Thymus (tissue), 11 donors: ENCODE data around the gene SBK3. TPM values are rescaled to one million over a fixed set of nuclear protein-coding genes. Genes with fewer than 3 reads are reported as not detected.
A peak's percentile ranks its signal among the peaks of the same experiment; 100 is the strongest.

Experiments
- DNase-seq, 9 donors: peaks; one replicate each; pipeline ENCODE4 v3.0.0-alpha.2; 2013; ENCODE audit warnings: low spot score in 9 of 9, low read depth in 6 of 9, missing footprints in 1 of 9
- H3K27ac ChIP-seq, 2 donors: one replicate each; pipeline ENCODE4 v1.5.1; 2013; ENCODE audit warnings: control low read depth in 1 of 2, low read depth in 1 of 2, low read length in 1 of 2, mild to moderate bottlenecking in 1 of 2, moderate library complexity in 1 of 2
- H3K27me3 ChIP-seq, 2 donors: one replicate each; pipeline ENCODE4 v1.5.1; 2013; ENCODE audit warnings: low read length in 1 of 2; ENCODE audit not compliant: control insufficient read depth in 2 of 2, insufficient read depth in 1 of 2
- H3K36me3 ChIP-seq, 2 donors: one replicate each; pipeline ENCODE4 v1.5.1; 2013; ENCODE audit warnings: low read length in 1 of 2, mild to moderate bottlenecking in 1 of 2, moderate library complexity in 1 of 2; ENCODE audit not compliant: control insufficient read depth in 2 of 2, insufficient read depth in 2 of 2
- H3K4me1 ChIP-seq, 2 donors: one replicate each; pipeline ENCODE4 v1.5.1; 2013; ENCODE audit warnings: low read length in 2 of 2; ENCODE audit not compliant: control insufficient read depth in 2 of 2, insufficient read depth in 2 of 2
- H3K4me3 ChIP-seq, 2 donors: one replicate each; pipeline ENCODE4 v1.5.1; 2013; ENCODE audit warnings: low read length in 2 of 2, control low read depth in 1 of 2, mild to moderate bottlenecking in 1 of 2
- H3K9me3 ChIP-seq, 2 donors: one replicate each; pipeline ENCODE4 v1.5.1; 2013; ENCODE audit warnings: low read length in 1 of 2, mild to moderate bottlenecking in 1 of 2; ENCODE audit not compliant: control insufficient read depth in 2 of 2, insufficient read depth in 1 of 2
- WGBS: extraction: QIAGEN DNeasy Blood & Tissue Kit; methylation state at CpG from one replicate; pipeline ENCODE4 v1.1.7; 2013; 5-methylcytosine and 5-hydroxymethylcytosine counted together
- polyA plus RNA-seq: library from polyadenylated mRNA; stranded (reverse); fragments of 200-250 nt; gene quantifications from one replicate; pipeline ENCODE4 v1.2.3, GENCODE V29; 2013
- total RNA-seq: library from RNA; stranded (reverse); fragments of 120-200 nt; gene quantifications from one replicate; pipeline ENCODE4 v1.2.4, GENCODE V29; 2013
- donor health status: healthy.

Gene SBK3
- total and polyA plus RNA-seq, 2 donors, result 0.11 TPM; not detected in 1

DNA sequence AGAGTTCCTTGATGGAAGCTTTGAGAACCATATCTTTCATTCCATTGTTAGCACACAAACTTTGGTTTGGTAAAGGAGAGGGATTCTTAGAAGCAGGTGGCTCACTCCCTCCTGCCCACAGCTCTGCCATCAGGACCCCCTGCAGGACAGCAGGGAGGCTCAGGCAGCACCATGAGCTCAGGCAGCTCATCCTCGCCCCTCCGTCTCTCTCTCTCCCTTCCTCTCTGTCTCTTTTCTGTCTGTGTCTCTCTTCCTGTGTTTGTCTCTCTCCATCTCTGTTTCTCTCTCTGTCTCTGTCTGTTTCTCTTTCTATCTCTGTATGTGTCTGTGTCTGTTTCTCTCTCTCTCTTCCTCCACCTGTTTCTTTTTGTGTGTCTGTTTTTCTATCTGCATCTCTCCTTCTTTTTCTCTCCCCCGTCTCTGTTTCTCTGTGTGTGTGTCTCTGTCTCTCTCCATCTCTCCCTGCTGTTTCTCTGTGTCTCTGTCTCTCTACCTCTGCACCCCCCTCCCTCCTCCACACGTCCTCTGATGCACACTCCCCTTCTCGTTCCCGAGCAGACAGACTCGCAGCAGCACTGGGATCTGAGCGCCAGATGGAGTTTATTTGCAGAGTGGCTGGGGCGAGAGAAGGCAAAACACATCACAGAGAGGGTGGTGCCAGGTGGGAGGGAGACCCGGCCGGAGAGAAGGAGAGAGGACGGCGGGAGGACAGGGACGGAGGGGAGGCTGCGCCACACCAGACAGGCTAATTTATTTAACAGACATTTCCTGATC, 17.1 kb downstream of the SBK3 start:
- H3K36me3 ChIP-seq, result no peaks in the 10 kb centered on the region

DNA sequence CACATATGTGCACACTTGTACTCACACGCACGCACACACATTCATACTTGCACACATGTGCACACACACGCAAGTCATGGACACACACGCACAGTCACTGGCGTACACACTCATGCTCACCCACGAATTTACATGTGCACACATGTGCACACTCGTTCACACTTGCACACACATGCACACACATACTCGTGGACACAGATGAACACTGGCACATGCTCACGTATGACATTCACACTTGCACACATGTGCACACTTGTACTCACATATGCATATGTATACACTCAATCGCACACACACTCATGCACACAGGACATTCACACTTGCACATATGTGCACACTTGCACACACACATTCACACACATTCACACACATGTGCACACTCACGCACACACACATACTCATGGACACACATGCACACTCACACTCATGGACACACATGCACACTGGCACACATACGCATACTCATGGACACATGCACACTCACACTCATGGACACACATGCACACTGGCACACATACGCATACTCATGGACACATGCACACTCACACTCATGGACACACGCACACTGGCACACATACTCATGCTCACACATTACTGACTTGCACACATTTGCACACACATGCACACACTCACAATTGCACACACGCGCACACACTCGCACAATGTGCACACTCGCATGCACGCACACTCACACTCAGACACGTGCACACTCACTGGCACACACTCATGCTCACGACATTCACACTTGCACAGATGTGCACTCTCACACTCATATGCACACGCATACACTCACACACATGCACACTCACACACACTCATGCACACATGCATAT, 17.9 kb downstream of the SBK3 start:
- no peaks in the 10 kb centered on the region for H3K4me1 ChIP-seq
- WGBS, result 91% methylated on average over 22 of the region's 22 CpGs
- no peak for DNase-seq
- H3K27me3 ChIP-seq, result peaks cover 0 to 9% of the 10 kb centered on the region in 2 donors
- peaks cover 0 to 1% of the 10 kb centered on the region in 2 donors for H3K9me3 ChIP-seq
- H3K36me3 ChIP-seq, result no peaks in the 10 kb centered on the region
- no peak overlapping the region for H3K27ac ChIP-seq
- no peak overlapping the region for H3K4me3 ChIP-seq

More for the DNA sequence above, 17.1 kb downstream of the SBK3 start:
- no peak overlapping the region for H3K4me3 ChIP-seq
- peaks cover 0 to 9% of the 10 kb centered on the region in 2 donors for H3K27me3 ChIP-seq
- no peak for DNase-seq
- no peak overlapping the region for H3K27ac ChIP-seq
- 81% methylated on average over 15 of the region's 15 CpGs for WGBS
- no peaks in the 10 kb centered on the region for H3K4me1 ChIP-seq
- peaks cover 0 to 1% of the 10 kb centered on the region in 2 donors for H3K9me3 ChIP-seq

DNA sequence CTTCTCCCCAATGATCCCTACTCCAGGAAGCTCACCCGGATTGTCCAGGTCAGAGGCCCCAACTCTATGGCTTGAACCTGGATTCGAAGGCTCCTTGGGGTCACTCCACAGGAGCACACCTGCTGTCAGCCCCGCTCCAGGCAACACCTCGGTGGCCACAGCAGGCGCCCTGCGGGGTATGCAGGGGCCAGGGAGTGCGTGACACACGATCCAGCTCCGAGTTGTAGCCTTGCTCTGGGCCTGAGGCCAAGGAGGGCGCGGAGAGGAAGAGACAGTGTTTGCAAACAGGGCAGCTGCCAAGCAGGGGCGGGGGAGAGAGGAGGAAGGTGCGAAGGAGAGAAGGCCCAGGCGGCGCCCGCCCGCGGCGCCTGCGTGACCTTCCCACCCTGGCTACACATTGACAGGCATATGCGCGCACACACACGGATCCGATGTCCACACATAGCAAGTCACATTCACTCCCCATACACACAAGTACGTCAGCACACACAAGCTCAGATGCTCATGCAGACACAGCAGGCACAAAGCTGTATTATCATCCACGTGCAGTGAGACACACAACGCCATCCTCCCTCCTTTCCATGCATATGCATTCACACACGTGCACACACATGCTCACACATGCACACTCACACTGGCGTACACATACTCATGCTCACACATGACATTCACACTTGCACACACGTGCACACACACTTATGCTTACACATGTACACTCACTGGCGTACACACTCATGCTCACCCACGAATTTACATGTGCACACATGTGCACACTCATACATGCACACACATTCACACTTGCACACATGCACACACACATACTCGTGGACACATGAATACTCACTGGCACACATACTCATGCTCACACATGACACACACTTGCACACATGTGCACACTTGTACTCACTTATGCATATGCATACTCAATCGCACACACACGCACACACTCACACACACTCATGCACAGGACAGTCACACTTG, 18.8 kb downstream of the SBK3 start:
- H3K27me3 ChIP-seq, result peaks cover 0 to 9% of the 10 kb centered on the region in 2 donors
- no peak overlapping the region for H3K27ac ChIP-seq
- H3K36me3 ChIP-seq, result no peaks in the 10 kb centered on the region
- 49% methylated on average over 35 of the region's 35 CpGs for WGBS
- no peak overlapping the region for H3K4me3 ChIP-seq
- no peak for DNase-seq
- peaks cover 0 to 1% of the 10 kb centered on the region in 2 donors for H3K9me3 ChIP-seq
- H3K4me1 ChIP-seq, result no peaks in the 10 kb centered on the region

DNA sequence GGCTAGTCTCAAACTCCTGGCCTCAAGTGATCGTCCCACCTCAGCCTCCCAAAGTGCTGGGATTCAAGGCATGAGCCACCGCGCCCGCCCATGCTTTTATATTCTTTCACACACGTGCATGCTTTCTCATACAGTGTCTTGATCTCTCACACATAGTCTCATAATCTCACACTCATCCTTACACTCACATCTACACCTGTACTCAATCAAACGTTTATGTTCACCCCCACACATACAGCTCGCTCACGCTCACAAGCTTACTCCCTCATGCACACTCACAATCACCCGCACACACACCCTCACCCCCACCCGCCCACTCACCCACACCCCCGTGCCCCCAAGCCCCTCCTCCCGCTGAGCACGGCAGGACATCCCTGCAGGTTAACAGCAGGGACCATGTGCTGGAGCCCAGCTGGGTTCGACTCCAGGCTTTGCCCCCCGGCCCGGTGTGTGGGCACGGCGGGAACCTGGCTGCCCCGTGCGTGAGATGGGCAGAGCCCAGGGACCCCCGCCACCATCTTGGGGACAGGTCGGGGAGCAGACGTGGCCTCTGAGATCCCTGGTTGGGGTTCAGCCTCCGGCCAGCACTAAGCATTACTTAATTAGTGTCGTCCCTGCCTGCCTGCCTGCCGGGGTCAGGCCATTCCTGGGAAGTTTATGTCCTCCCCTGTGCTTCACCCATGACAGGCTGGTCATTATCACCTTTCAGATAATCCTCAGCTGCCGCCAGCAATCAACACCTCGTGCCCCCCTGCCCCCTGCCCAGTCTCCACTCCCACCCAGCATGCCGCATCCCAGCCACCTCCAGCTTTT, 19.8 kb downstream of the SBK3 start:
- Histone ChIP-seq H3K9me3 (no peaks in the 10 kb centered on the region), H3K36me3 (no peaks in the 10 kb centered on the region), H3K27me3 (peaks cover 0 to 9% of the 10 kb centered on the region in 2 donors), H3K4me3 (no peak overlapping the region), H3K27ac (no peak overlapping the region), H3K4me1 (no peaks in the 10 kb centered on the region)
- DNase-seq, result no peak
- WGBS, result 84% methylated on average over 29 of the region's 29 CpGs

DNA sequence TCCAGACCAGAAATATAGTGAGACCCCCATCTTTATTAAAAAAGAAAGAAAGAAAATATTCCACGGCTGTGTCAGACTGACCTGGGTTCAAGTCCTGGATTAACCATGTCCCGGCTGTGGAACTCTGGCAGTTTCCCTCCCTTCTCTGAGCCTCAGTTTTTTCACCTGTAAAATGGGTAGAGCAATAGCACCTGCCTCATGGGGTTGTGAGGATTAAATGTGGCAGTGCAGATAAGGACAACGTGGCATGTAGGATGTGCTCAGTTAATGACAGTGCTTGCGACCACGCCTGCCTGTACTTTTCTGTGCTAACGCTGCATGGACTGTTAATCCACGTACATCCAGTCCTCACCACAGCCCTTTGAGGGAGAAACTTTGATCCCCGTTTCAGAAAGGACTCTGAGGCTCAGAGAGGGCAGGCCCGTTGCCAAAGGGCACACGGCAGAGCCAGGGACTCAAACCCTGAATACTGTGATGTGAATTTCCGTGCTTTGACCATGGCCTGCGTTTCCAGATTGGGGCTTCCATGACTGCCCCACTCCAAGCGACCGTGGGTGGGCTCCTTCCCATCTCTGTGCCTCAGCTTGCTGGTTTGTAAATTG, 24.6 kb downstream of the SBK3 start:
- Histone ChIP-seq H3K27me3 (peaks cover 0 to 2% of the 10 kb centered on the region in 2 donors), H3K4me3 (no peak overlapping the region), H3K9me3 (no peaks in the 10 kb centered on the region), H3K36me3 (no peaks in the 10 kb centered on the region), H3K4me1 (peaks cover 5% of the 10 kb centered on the region in 2 donors), H3K27ac (no peak overlapping the region)
- no peak for DNase-seq
- 89% methylated on average over 14 of the region's 14 CpGs for WGBS

DNA sequence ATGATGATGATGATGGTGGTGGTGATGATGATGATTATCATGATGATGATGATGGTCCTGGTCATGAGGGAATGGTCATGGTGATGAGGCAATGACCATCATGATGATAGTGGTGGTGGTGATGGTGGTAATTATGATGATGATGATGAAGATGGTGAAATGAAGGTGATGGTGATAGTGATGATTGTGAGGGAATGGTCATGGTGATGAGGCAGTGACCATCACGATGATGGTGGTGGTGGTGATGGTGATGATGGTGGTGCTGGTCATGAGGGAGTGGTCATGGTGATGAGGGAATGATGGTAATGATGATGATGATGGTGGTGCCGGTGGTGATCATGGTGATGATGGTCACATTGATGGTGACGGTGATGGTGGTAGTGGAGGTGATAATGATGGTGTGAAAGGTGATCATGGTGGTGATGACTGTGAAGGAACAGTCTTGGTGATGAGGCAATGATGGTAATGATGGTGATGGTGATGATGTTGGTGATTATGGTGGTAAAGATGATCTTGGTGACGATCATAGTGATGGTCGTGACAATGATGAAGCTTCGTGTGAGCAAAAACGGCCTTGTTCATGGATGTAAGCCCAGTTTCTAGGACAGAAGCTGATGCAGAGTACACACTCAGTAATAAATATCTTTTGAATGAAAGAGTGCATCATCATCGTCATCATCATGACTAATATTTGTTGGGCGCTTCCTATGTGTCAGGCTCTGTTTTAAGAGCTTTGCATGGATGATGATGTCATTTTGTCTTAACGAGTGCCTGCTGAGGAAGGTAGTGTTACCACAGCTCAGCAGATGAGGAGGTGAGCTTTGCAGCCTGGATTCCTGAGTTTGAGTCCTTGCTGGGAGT, 25.7 kb downstream of the SBK3 start:
- no peak for DNase-seq
- H3K27me3 ChIP-seq, result peaks cover 0 to 3% of the 10 kb centered on the region in 2 donors
- H3K9me3 ChIP-seq, result no peaks in the 10 kb centered on the region
- no peak overlapping the region for H3K27ac ChIP-seq
- 96% methylated on average over 10 of the region's 10 CpGs for WGBS
- H3K36me3 ChIP-seq, result no peaks in the 10 kb centered on the region
- no peak overlapping the region for H3K4me3 ChIP-seq
- peaks cover 5% of the 10 kb centered on the region in 2 donors for H3K4me1 ChIP-seq

DNA sequence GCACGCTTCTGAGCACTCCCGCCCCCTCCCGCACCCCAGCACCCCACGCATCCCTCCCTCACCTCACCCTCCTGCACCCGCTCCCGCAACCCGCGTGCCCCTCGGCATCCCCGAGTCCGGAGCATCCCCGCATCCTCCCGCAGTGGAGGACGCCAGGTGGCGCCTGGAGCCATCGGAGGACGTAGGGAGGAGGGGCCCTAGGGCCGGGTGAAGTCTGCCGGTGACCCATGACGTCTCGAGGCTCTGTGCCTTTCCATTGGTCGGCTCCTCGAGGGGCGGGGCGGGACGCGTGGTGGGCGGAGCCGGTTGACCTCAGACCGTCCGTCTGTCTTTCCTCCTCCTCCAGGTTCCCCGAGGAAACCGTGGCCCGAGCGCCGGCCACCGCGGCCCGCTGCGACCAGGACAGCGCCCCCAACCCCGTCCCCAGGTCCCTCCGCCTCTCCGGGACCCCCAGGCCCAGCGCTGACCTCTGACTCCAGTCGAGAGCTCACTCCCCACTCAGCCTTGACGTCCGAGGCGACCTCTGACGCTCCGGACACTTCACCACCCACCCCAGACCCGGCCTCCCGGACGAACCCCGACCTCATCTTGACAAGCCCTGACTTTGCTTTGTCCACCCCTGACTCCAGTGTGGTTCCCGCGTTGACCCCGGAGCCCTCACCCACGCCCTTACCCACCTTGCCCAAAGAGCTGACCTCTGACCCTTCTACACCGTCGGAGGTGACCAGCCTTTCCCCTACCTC, 28.3 kb downstream of the SBK3 start:
- peaks cover 0 to 5% of the 10 kb centered on the region in 2 donors for H3K27me3 ChIP-seq
- H3K9me3 ChIP-seq, result no peaks in the 10 kb centered on the region
- peaks cover 5% of the 10 kb centered on the region in 2 donors for H3K4me1 ChIP-seq
- WGBS, result 12% methylated on average over 61 of the region's 61 CpGs
- peak; percentile 55 to 91 (median 71) for DNase-seq
- H3K36me3 ChIP-seq, result peaks cover 0 to 5% of the 10 kb centered on the region in 2 donors
- H3K4me3 ChIP-seq, result peak overlapping the region; percentile 13 to 46
- H3K27ac ChIP-seq, result peak overlapping the region in 1 of 2 donors; percentile 74
